Loucy (cell line): ENCODE results near the gene COX19.

Experiments used
- H2AFZ ChIP-seq: fragments of 200-600 bp; sonication (generic); 2 replicates; pipeline ENCODE4 v1.6.0; 2016; ENCODE audit warnings: antibody characterized with exemption, mild to moderate bottlenecking, low read length, moderate library complexity
- H3F3A ChIP-seq: fragments of 200-600 bp; 2 replicates; pipeline ENCODE4 v1.6.0; 2016; ENCODE audit warnings: antibody characterized with exemption, low read depth, mild to moderate bottlenecking
- H3K27me3 ChIP-seq: fragments of 200-600 bp; sonication (generic); 2 replicates; pipeline ENCODE4 v1.6.1; 2014; ENCODE audit warnings: low read length, mild to moderate bottlenecking; ENCODE audit not compliant: insufficient read depth, poor library complexity, severe bottlenecking
- H3K36me3 ChIP-seq: fragments of 200-600 bp; sonication (generic); 2 replicates; pipeline ENCODE4 v1.6.1; 2016; ENCODE audit warnings: low read length; ENCODE audit not compliant: insufficient read depth
- H3K4me1 ChIP-seq: fragments of 200-600 bp; sonication (generic); 2 replicates; pipeline ENCODE4 v1.5.1; 2014; ENCODE audit warnings: low read length, mild to moderate bottlenecking; ENCODE audit not compliant: insufficient read depth, poor library complexity, severe bottlenecking
- H3K4me2 ChIP-seq: fragments of 200-600 bp; sonication (generic); 2 replicates; pipeline ENCODE4 v1.6.0; 2014; ENCODE audit warnings: antibody characterized with exemption, low read length, low read depth, mild to moderate bottlenecking; ENCODE audit not compliant: poor library complexity, severe bottlenecking
- H3K4me3 ChIP-seq: fragments of 200-600 bp; sonication (generic); 2 replicates; pipeline ENCODE4 v1.5.1; 2014; ENCODE audit warnings: low read length, mild to moderate bottlenecking, mixed read lengths; ENCODE audit not compliant: poor library complexity, severe bottlenecking
- H3K79me2 ChIP-seq: fragments of 200-600 bp; sonication (generic); 2 replicates; pipeline ENCODE4 v1.6.1; 2014; ENCODE audit warnings: low read length; ENCODE audit not compliant: insufficient read depth
- H3K9ac ChIP-seq: fragments of 200-600 bp; sonication (generic); 2 replicates; pipeline ENCODE4 v1.6.0; 2014; ENCODE audit warnings: mild to moderate bottlenecking, low read depth, low read length, moderate library complexity; ENCODE audit not compliant: poor library complexity, severe bottlenecking
- H3K9me2 ChIP-seq: fragments of 200-600 bp; sonication (generic); replicated peaks from 2 replicates; pipeline ENCODE4 v1.6.1; 2016; ENCODE audit warnings: low read depth, low read length, mixed read lengths
- H3K9me3 ChIP-seq: fragments of 200-600 bp; sonication (generic); 2 replicates; pipeline ENCODE4 v1.6.1; 2014; ENCODE audit warnings: mild to moderate bottlenecking, antibody characterized with exemption, low read length, low read depth; ENCODE audit not compliant: insufficient read depth
- H4K20me1 ChIP-seq: fragments of 200-600 bp; sonication (generic); 2 replicates; pipeline ENCODE4 v1.6.0; 2014; ENCODE audit warnings: antibody characterized with exemption, low read length, mild to moderate bottlenecking; ENCODE audit not compliant: insufficient read depth, poor library complexity, severe bottlenecking
- EZH2phosphoT487 ChIP-seq: fragments of 200-600 bp; IDR thresholded peaks from 2 replicates; pipeline ENCODE4 v1.6.1; 2018; ENCODE audit warnings: antibody characterized with exemption, mild to moderate bottlenecking, moderate library complexity, borderline replicate concordance
- TF ChIP-seq, protein P1 (sequence below): fragments of 200-600 bp; sonication (generic); conservative IDR thresholded peaks from 2 replicates; pipeline ENCODE4 v1.5.1; 2014; ENCODE audit warnings: mild to moderate bottlenecking, antibody characterized with exemption, low read length

Gene COX19

DNA sequence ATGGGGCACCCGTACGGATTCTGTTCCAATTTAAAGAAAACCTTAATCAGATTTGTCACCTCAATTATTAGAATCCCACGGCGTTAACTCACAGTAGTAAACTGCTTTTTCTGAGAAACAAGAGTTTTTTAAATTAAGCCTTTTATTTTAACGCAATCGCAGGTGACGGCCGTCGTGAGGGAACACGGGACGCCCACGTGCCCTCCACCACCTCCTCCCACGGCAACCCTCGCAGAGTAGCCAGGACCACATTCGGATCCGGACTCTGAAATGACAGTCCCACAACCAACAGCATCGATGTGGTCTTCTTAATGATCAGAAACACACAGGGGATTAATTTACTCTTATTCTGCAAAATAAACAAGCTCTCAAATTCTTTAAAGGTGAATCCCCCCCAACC, 47.0 kb upstream of the COX19 start:
- H4K20me1 ChIP-seq = peaks cover 16% of the 10 kb centered on the region
- no peak overlapping the region for H3K4me3 ChIP-seq
- no peaks in the 10 kb centered on the region for H3K9me3 ChIP-seq
- H3K4me2 ChIP-seq = no peak overlapping the region
- H3K79me2 ChIP-seq = peaks cover 73% of the 10 kb centered on the region
- H3K4me1 ChIP-seq = peaks cover 29% of the 10 kb centered on the region
- no peaks in the 10 kb centered on the region for H3F3A ChIP-seq
- no peaks in the 10 kb centered on the region; the same call in 1 of the 2 replicates for H3K36me3 ChIP-seq
- no peak overlapping the region for H3K9ac ChIP-seq
- no peaks in the 10 kb centered on the region for H3K27me3 ChIP-seq
- H2AFZ ChIP-seq = no peak overlapping the region
- H3K9me2 ChIP-seq = no peaks in the 10 kb centered on the region
- TF ChIP-seq, protein P1, sequence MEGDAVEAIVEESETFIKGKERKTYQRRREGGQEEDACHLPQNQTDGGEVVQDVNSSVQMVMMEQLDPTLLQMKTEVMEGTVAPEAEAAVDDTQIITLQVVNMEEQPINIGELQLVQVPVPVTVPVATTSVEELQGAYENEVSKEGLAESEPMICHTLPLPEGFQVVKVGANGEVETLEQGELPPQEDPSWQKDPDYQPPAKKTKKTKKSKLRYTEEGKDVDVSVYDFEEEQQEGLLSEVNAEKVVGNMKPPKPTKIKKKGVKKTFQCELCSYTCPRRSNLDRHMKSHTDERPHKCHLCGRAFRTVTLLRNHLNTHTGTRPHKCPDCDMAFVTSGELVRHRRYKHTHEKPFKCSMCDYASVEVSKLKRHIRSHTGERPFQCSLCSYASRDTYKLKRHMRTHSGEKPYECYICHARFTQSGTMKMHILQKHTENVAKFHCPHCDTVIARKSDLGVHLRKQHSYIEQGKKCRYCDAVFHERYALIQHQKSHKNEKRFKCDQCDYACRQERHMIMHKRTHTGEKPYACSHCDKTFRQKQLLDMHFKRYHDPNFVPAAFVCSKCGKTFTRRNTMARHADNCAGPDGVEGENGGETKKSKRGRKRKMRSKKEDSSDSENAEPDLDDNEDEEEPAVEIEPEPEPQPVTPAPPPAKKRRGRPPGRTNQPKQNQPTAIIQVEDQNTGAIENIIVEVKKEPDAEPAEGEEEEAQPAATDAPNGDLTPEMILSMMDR = no peak
- TF ChIP-seq EZH2phosphoT487 = no peak

DNA sequence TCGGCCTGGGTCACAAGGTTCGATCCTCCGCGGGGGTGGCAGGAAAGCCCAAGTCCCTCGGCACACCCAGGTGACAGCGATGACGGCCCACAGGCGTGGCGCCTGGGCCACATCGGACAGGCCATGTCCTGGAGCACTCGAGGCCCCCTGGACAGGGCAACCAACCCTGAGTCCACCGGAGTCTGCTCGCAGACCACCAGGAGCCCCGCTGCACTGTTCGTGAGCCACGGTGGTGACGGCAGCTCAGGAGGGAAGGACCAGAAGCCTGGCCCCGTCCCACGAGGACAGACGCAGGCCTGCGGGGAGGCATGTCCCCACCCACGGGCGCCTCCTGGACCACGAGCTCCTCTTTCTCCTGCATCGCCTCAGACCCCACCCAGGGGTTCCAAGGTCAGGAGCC, 46.6 kb upstream of the COX19 start:
- Histone ChIP-seq H4K20me1 (peaks cover 12% of the 10 kb centered on the region), H3K4me3 (no peak overlapping the region), H3K9me2 (no peaks in the 10 kb centered on the region), H2AFZ (no peak overlapping the region), H3K36me3 (no peaks in the 10 kb centered on the region; the same call in 1 of the 2 replicates), H3K4me2 (no peak overlapping the region), H3F3A (no peaks in the 10 kb centered on the region), H3K79me2 (peaks cover 71% of the 10 kb centered on the region), H3K9ac (no peak overlapping the region), H3K27me3 (no peaks in the 10 kb centered on the region), H3K4me1 (peaks cover 24% of the 10 kb centered on the region), H3K9me3 (no peaks in the 10 kb centered on the region)
- TF ChIP-seq EZH2phosphoT487 = no peak
- TF ChIP-seq, protein P1 = no peak

DNA sequence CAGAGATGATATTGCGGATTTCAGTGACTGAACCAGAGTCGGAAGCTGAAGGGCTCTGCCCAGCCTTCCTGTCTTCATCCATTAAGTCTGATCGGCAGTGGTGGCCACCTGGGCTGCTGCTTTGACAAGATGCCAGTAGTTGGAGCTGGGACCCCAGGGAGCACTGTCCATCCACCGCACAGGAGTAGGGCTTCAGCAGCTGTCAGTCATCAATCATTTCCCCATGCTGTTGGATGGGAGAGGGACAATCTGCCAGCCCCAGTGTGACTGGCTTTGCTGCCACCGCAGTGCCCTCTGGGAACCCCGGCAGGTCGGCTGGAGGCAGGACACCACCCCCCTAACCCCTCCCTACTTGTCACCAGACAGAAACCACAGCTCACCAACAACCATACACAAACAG, 46.0 kb upstream of the COX19 start:
- no peak for TF ChIP-seq EZH2phosphoT487
- TF ChIP-seq, protein P1 = no peak
- Histone ChIP-seq H3K9me2 (no peaks in the 10 kb centered on the region), H3K4me2 (no peak overlapping the region), H3K4me1 (peaks cover 20% of the 10 kb centered on the region), H3K9ac (no peak overlapping the region), H4K20me1 (peaks cover 6% of the 10 kb centered on the region), H2AFZ (no peak overlapping the region), H3F3A (no peaks in the 10 kb centered on the region), H3K79me2 (peaks cover 65% of the 10 kb centered on the region), H3K9me3 (no peaks in the 10 kb centered on the region), H3K4me3 (no peak overlapping the region), H3K36me3 (no peaks in the 10 kb centered on the region; the same call in 1 of the 2 replicates), H3K27me3 (no peaks in the 10 kb centered on the region)
